ENCODE results near the gene PCDHGA11. TPM values are rescaled to one million over a fixed set of nuclear protein-coding genes. Genes with fewer than 3 reads are reported as not detected.
"Not testable (repeated sequence)": the region's sequence is repeated elsewhere in the genome, so short reads cannot be mapped to it uniquely, and the experiment has no call there.

The PCDHGA11 gene
- 6.1 TPM for total RNA-seq

- no peak for DNase-seq
Observed at GRCh38 chr5:141420855-141421488, at the start of gene PCDHGA11. Gene PCDHGA11 (plus strand): TSS chr5:141421051. CDS start chr5:141421228, 177 bp downstream.

GRCh38 chr5:141371572-141372475 is 49.0 kb upstream of the PCDHGA11 start:
- DNase-seq, result no peak

DNA sequence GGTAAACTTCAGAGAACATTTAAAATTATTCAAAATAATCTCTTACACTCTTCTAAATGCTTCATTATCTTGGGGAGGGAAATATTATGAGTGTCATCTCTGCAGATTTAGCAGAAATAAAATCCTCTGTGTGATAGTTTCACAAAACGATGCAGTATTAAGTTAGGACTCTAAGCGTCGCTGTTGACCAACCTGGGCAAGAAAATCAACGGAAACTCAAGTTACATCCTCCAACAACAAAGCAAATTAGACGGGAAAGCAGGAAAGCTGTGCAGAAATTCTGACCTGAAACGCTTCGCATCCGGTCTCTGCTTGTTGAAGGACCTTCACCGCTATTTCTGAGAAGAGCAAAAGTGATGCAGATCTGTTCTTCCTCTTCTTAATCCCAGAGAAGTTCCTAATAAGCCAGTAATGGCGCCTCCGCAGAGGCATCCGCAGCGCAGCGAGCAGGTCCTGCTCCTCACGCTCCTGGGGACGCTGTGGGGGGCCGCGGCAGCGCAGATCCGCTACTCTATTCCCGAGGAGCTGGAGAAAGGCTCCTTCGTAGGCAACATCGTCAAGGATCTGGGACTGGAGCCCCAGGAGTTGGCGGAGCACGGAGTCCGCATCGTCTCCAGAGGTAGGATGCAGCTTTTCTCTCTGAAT is 47.1 kb upstream of the PCDHGA11 start, which contains the start of gene PCDHGA6:
Gene PCDHGA6 (plus strand): TSS at position 219 of the 645 bp plus-strand sequence. CDS start 193 bp downstream, at position 412.
- no peak for DNase-seq

DNA sequence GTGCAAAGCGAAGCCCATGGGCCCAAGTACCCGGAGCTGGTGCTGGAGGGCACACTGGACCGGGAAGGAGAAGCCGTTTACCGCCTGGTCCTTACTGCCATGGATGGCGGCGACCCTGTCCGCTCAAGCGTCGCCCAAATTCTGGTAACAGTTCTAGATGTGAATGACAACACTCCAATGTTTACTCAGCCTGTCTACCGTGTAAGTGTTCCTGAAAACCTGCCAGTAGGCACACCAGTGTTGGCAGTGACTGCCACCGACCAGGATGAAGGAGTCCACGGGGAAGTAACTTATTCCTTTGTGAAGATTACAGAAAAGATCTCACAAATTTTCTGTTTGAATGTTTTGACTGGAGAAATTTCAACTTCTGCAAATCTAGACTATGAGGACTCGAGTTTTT is 46.2 kb upstream of the PCDHGA11 start:
- DNase-seq, result no peak

GRCh38 chr5:141375444-141376155 is 45.3 kb upstream of the PCDHGA11 start:
- DNase-seq, result not testable (repeated sequence)

- no peak for DNase-seq
Observed at GRCh38 chr5:141382469-141383294, 38.2 kb upstream of the PCDHGA11 start, which contains the start of gene PCDHGA7. Gene PCDHGA7 (plus strand): TSS chr5:141382742. CDS start chr5:141382900, 158 bp downstream.

DNA sequence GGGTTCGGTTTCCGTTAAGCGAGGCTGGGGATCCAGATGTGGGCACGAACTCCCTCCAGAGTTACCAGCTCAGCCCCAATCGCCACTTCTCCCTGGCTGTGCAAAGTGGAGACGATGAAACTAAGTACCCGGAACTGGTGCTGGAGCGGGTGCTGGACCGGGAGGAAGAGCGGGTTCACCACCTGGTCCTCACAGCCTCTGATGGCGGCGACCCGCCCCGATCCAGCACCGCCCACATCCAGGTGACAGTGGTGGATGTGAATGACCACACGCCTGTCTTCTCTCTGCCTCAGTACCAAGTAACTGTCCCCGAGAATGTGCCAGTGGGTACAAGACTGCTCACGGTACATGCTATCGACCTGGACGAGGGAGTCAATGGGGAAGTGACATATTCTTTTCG is 37.5 kb upstream of the PCDHGA11 start:
- DNase-seq, result no peak

GRCh38 chr5:141384471-141385267 is 36.2 kb upstream of the PCDHGA11 start:
- no peak for DNase-seq

DNA sequence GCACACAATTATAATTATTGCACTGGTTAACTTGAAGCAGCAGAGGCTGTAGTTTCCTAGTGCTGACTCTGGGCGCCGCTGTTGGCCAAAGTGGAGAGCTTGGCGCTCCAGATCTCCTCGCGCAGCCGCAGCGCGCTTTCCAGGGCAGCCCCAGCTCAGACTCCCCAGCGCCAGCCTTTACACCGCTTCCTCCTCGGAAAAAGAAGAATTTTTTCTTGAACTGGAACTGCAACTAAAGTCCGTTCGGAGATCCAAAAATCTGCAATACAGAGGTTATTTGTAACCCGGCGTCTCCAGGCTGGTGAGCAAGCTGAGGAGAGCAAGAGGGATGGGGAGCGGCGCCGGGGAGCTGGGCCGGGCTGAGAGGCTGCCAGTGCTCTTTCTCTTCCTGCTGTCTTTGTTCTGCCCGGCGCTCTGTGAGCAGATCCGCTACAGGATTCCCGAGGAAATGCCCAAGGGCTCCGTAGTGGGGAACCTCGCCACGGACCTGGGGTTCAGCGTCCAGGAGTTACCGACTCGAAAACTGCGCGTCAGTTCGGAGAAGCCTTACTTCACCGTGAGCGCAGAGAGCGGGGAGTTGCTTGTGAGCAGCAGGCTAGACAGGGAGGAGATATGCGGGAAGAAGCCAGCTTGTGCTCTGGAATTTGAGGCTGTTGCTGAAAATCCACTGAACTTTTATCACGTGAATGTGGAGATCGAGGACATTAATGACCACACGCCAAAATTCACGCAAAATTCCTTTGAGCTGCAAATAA is 33.1 kb upstream of the PCDHGA11 start, which contains the start of gene PCDHGB4:
Gene PCDHGB4 (plus strand): TSS at position 142 of the 755 bp plus-strand sequence. CDS start 187 bp downstream, at position 329.
- not testable (repeated sequence) for DNase-seq

DNA sequence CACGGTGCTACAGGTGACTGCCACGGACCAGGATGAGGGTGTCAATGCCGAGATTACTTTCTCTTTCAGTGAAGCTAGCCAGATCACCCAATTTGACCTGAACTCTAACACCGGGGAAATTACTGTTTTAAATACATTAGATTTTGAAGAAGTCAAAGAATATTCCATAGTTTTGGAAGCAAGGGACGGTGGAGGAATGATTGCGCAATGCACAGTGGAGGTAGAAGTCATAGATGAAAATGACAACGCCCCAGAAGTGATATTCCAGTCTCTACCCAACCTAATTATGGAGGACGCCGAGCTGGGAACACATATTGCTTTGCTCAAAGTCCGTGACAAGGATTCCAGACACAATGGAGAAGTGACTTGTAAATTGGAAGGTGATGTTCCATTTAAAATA is 32.2 kb upstream of the PCDHGA11 start:
- DNase-seq, result no peak

GRCh38 chr5:141389153-141390042 is 31.5 kb upstream of the PCDHGA11 start:
- DNase-seq, result no peak

DNA sequence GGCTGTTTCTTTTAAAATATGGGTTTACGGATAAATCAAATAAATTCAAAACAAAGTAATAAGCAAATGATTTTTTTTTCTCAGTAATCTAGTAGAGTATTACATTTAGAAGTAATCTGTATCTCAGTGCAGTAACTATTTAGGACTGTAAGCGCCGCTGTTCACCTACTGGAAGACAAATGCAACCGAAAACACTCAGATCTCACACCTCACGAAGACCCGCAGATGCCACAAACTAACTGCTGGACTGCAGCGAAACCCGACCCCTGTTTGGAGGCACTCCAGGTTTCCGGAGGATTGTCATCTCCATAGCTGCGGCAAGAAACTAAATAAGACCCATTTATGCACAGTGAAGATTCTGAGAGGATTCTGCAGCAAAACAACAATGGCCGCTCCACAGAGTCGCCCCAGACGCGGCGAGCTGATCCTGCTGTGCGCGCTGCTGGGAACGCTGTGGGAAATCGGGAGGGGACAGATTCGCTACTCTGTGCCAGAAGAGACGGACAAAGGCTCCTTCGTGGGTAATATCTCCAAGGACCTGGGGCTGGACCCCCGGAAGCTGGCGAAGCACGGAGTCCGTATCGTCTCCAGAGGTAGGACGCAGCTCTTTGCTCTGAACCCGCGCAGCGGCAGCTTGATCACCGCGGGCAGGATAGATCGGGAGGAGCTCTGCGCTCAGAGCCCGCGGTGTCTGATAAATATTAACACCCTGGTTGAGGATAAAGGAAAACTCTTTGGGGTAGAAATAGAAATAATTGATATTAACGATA is 28.2 kb upstream of the PCDHGA11 start, which contains the start of gene PCDHGA8:
Gene PCDHGA8 (plus strand): TSS at position 205 of the 770 bp plus-strand sequence. CDS start 181 bp downstream, at position 386.
- no peak for DNase-seq

GRCh38 chr5:141393267-141393666 is 27.6 kb upstream of the PCDHGA11 start:
- no peak for DNase-seq

DNA sequence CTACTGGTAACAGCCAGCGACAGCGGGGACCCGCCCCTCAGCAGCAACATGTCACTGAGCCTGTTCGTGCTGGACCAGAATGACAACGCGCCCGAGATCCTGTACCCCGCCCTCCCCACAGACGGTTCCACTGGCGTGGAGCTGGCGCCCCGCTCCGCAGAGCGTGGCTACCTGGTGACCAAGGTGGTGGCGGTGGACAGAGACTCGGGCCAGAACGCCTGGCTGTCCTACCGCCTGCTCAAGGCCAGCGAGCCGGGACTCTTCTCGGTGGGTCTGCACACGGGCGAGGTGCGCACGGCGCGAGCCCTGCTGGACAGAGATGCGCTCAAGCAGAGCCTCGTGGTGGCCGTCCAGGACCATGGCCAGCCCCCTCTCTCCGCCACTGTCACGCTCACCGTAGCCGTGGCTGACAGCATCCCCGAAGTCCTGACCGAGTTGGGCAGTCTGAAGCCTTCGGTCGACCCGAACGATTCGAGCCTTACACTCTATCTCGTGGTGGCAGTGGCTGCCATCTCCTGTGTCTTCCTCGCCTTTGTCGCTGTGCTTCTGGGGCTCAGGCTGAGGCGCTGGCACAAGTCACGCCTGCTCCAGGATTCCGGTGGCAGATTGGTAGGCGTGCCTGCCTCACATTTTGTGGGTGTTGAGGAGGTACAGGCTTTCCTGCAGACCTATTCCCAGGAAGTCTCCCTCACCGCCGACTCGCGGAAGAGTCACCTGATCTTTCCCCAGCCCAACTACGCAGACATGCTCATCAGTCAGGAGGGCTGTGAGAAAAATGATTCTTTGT is 26.3 kb upstream of the PCDHGA11 start:
- not testable (repeated sequence) for DNase-seq

GRCh38 chr5:141397756-141398551 is 22.9 kb upstream of the PCDHGA11 start, which contains the start of gene PCDHGB5:
Gene PCDHGB5 (plus strand): TSS chr5:141397947. CDS start chr5:141398128, 181 bp downstream.
- not testable (repeated sequence) for DNase-seq
